ENCODE data around the gene JCHAIN. TPM values are rescaled to one million over a fixed set of nuclear protein-coding genes. Genes with fewer than 3 reads are reported as not detected.
A peak's percentile ranks its signal among the peaks of the same experiment; 100 is the strongest.

The JCHAIN gene
- polyA plus RNA-seq, 1 donor (not counting 4 experiments of a cell fraction or from before 2014, with no cell fraction given), result not detected

DNA sequence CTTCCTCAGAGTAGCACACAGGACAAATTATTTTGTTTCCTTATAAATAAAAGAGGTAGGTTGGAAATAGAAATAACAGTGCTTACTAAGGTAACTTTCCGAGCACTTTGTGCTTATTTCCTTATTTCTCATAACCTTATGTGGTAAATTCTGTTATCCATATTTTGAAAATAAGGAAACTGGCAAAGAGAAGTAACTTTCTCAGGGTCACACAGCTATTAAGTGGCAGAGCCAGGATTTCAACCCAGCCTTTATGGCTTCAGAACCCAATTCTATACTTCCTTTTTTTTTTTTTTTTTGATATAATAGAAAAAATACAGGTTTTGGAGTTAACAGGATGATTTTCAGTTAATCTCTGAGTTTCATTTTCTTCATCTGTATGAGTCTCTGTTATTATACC, 25.4 kb upstream of the JCHAIN start:
- FAIRE-seq (no peak), DNase-seq (ENCODE audit: low read depth, low spot score) (no peak)
- Histone ChIP-seq H3K9ac (ENCODE audit: control insufficient read depth, extremely low read depth, insufficient read depth, low read length) (no peak overlapping the region), H3K9me3 (ENCODE audit: control insufficient read depth, low read depth, low read length) (no peaks in the 10 kb centered on the region), H3K79me2 (ENCODE audit: control insufficient read depth, insufficient read depth, low read length) (peaks cover 39% of the 10 kb centered on the region), H3K4me2 (ENCODE audit: control insufficient read depth, extremely low read depth, insufficient read depth, low read depth, low read length) (no peak overlapping the region), H3K9me1 (ENCODE audit: control insufficient read depth, extremely low read depth, insufficient read depth, low read length) (no peaks in the 10 kb centered on the region), H3K4me3 (ENCODE audit: control insufficient read depth in 2 of 3, extremely low read depth in 1 of 3, insufficient read depth in 2 of 3, low read depth in 1 of 3, low read length in 3 of 3) (no peak overlapping the region), H2AFZ (ENCODE audit: control insufficient read depth, low read length) (no peak overlapping the region), H3K27ac (ENCODE audit: control insufficient read depth, insufficient read depth, low read length) (no peak overlapping the region), H3K4me1 (ENCODE audit: control insufficient read depth, extremely low read depth, insufficient read depth, low read length) (peaks cover 19% of the 10 kb centered on the region), H4K20me1 (ENCODE audit: control insufficient read depth, extremely low read depth, insufficient read depth, low read length) (no peaks in the 10 kb centered on the region), H3K36me3 (ENCODE audit: control insufficient read depth in 2 of 2, extremely low read depth in 1 of 2, insufficient read depth in 2 of 2, low read length in 2 of 2) (peaks cover 0 to 5% of the 10 kb centered on the region in 2 experiments), H3K27me3 (ENCODE audit: control insufficient read depth, extremely low read depth, insufficient read depth, low read length) (no peaks in the 10 kb centered on the region)
- dilution Hi-C loops (cut with MboI; ENCODE audit: extremely low pct_ligation_motif_present, low sequenced_read_pairs), result no loop called here
- no peak for TF ChIP-seq EZH2 (IDR thresholded peaks at IDR 0.05; ENCODE audit: low read length)

DNA sequence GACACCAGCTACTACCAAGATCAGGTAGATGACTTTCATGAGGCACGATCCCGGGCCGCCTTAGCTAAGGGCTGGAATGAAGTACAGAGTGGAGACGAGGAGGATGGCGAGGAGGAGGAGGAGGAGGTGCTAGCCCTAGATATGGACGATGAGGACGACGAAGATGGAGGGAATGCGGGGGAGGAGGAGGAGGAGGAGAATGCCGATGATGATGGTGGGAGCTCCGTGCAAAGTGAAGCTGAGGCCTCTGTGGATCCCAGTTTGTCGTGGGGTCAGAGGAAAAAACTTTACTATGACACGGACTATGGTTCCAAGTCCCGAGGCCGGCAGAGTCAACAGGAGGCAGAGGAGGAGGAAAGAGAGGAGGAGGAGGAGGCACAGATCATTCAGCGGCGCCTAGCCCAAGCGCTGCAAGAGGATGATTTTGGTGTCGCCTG, 22.5 kb upstream of the JCHAIN start:
- DNase-seq (ENCODE audit: low read depth, low spot score), result no peak
- dilution Hi-C loops (cut with MboI; ENCODE audit: extremely low pct_ligation_motif_present, low sequenced_read_pairs), result no loop called here
- peak overlapping the region; percentile 96 for H2AFZ ChIP-seq (ENCODE audit: control insufficient read depth, low read length)

More for the DNA sequence above, 22.5 kb upstream of the JCHAIN start:
- H3K36me3 ChIP-seq (ENCODE audit: control insufficient read depth in 2 of 2, extremely low read depth in 1 of 2, insufficient read depth in 2 of 2, low read length in 2 of 2), result peaks cover 0 to 5% of the 10 kb centered on the region in 2 experiments
- H4K20me1 ChIP-seq (ENCODE audit: control insufficient read depth, extremely low read depth, insufficient read depth, low read length), result no peaks in the 10 kb centered on the region
- TF ChIP-seq EZH2 (IDR thresholded peaks at IDR 0.05; ENCODE audit: low read length) (no peak), CTCF (optimal IDR thresholded peaks at IDR 0.05 in 1 of 3, IDR thresholded peaks at IDR 0.05 in 1 of 3, conservative IDR thresholded peaks at IDR 0.05 in 1 of 3; ENCODE audit: extremely low read depth in 1 of 3, insufficient read depth in 2 of 3, low read length in 3 of 3) (no peak)
- no peaks in the 10 kb centered on the region for H3K9me3 ChIP-seq (ENCODE audit: control insufficient read depth, low read depth, low read length)
- H3K27ac ChIP-seq (ENCODE audit: control insufficient read depth, insufficient read depth, low read length), result peak overlapping the region; percentile 90
- H3K4me3 ChIP-seq (ENCODE audit: control insufficient read depth in 2 of 3, extremely low read depth in 1 of 3, insufficient read depth in 2 of 3, low read depth in 1 of 3, low read length in 3 of 3), result peak overlapping the region; percentile 98 to 100 (median 99)
- no peaks in the 10 kb centered on the region for H3K9me1 ChIP-seq (ENCODE audit: control insufficient read depth, extremely low read depth, insufficient read depth, low read length)
- H3K79me2 ChIP-seq (ENCODE audit: control insufficient read depth, insufficient read depth, low read length), result peaks cover 39% of the 10 kb centered on the region
- no peak for FAIRE-seq
- peaks cover 19% of the 10 kb centered on the region for H3K4me1 ChIP-seq (ENCODE audit: control insufficient read depth, extremely low read depth, insufficient read depth, low read length)
- H3K27me3 ChIP-seq (ENCODE audit: control insufficient read depth, extremely low read depth, insufficient read depth, low read length), result no peaks in the 10 kb centered on the region
- H3K9ac ChIP-seq (ENCODE audit: control insufficient read depth, extremely low read depth, insufficient read depth, low read length), result peak overlapping the region; percentile 92
- H3K4me2 ChIP-seq (ENCODE audit: control insufficient read depth, extremely low read depth, insufficient read depth, low read depth, low read length), result peak overlapping the region; percentile 80

Data from keratinocyte (primary cell).